ENCODE data around the gene PRPH2. TPM values are rescaled to one million over a fixed set of nuclear protein-coding genes. Genes with fewer than 3 reads are reported as not detected.
A peak's percentile ranks its signal among the peaks of the same experiment; 100 is the strongest.
"Not testable (repeated sequence)": the region's sequence is repeated elsewhere in the genome, so short reads cannot be mapped to it uniquely, and the experiment has no call there.

Gene PRPH2
- total RNA-seq, 1 donor from 2014 or later = 1.4 TPM

- DNase-seq (ENCODE audit: low spot score) = peak; percentile 15
Observed at GRCh38 chr6:42742116-42742894, 19.9 kb upstream of the PRPH2 start.

DNA sequence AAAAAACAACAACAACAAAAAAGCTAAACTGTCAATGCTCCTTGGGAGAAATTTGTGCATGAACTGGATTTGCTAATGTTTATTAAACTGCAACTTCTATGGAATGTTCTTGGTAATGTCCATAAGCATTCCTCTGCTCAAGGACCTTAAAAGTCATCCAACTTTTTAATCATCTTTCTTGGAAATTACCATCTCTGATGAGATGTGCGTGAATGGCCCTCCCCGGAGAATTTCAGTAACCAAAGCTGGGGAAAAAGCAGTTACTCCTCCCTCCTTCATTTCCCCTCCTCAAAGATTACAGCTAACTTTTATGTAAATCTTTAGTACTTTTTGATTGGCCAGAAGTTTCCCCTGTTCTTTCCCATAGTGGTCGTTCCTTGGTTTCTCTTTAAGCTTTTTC is 18.3 kb upstream of the PRPH2 start:
- no peak for DNase-seq (ENCODE audit: low spot score)

GRCh38 chr6:42735976-42736375 is 13.6 kb upstream of the PRPH2 start:
- DNase-seq (ENCODE audit: low spot score) = no peak

DNA sequence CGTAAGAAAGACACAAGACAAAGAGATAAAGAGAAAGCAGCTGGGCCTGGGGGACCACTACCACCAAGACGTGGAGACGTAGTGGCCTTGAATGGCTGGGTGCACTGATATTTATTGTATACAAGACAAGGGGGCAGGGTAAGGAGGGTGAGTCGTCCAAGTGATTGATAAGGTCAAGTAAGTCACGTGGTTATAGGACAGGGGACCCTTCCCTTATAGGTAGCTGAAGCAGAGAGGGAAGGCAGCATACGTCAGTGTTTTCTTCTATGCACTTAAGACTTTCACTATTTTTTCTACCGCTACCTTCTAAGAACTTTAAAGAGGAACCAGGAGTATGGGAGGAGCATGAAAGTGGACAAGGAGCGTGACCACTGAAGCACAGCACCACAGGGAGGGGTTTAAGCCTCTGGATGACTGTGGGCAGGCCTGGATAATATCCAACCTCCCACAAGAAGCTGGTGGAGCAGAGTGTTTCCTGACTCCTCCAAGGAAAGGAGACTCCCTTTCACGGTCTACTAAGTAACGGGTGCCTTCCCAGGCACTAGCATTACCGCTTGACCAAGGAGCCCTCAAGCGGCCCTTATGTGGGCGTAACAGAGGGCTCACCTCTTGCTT is 11.6 kb upstream of the PRPH2 start:
- not testable (repeated sequence) for DNase-seq (ENCODE audit: low spot score)

- no peak for DNase-seq (ENCODE audit: low spot score)
Observed at GRCh38 chr6:42729731-42730130, 7.3 kb upstream of the PRPH2 start.

- DNase-seq (ENCODE audit: low spot score) = no peak
Observed at GRCh38 chr6:42727627-42728026, 5.2 kb upstream of the PRPH2 start.

DNA sequence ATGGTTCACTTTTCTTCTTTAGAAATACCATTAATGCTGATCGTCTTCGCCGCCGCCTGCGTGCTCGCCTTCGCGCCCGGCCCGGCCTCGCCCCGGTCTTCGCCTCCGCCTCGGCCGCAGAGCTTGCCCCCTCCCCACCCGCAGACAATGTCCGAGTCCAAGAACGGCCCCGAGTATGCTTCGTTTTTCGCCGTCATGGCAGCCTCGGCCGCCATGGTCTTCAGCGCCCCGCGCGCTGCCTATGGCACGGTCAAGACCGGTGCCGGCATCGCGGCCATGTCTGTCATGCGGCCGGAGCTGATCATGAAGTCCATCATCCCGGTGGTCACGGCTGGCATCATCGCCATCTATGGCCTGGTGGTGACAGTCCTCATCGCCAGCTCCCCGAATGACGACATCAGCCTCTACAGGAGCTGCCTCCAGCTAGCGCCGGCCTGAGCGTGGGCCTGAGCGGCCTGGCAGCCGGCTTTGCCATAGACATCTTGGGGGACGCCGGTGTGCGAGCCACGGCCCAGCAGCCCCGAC is 4.8 kb upstream of the PRPH2 start:
- DNase-seq (ENCODE audit: low spot score) = peak; percentile 40

DNA sequence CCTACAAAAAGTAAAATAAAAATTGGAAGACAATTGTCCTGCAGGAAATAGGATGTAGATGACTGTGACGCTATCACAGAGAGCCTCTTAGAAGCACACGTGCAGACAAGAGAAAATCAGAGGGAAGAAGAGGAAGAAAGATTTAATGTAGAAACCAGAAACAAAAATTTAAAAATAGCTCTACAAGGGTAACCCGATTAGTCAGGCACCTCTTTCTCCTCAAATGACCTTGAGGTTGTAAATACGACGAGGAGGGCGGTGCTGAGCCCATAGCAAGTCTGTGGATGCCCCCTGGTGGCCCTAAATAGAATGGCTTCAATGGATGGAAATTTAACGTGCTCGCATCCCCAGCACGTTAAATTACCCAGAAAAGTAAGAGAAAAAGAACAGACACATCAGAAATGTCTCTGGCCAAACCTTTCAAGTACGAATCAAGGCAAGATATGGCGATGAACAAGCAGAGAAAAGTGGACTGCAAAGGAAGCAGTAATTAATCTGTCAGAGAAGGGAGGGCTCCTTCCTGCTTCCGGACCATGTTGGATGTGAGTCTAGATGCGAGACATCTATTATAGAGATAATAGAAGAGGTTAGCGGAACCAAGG is 4.2 kb upstream of the PRPH2 start:
- DNase-seq (ENCODE audit: low spot score) = peak; percentile 91

DNA sequence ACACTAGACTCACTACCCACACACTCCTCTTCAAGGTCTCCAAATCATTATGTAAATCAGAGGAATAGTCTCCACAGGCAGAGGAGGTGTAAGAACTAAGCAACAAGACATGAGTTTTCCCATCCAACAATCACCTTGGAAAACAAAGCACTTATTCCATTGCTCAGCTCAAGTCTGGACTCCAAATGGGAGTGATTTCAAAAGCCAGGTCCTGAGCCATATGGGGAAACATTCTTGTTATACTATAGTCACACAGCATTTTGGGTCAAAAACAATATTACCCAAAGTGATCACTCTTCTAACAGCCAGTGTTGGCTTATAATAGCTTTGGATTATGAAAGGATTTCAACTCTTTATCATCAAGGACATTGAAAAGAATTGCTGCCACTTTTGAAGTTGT is 3.6 kb upstream of the PRPH2 start:
- no peak for DNase-seq (ENCODE audit: low spot score)

DNA sequence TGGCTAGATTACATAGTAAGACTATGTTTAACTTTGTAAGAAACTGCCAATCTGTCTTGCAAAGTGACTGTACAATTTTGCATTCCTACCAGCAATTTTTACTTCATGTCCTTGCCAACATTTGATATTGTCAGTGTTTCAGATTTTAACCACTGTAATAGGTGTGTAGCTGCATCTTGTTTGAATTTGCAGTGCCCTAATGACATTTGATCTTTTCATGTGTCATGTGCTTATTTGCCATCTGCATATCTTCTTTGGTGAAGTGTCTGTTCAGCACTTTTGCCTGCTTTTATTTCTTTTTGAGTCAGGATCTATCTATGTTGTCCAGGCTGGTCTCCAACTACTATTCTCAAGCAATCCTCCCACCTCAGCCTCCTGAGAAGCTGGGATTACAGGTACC is 2.4 kb upstream of the PRPH2 start:
- DNase-seq (ENCODE audit: low spot score) = no peak

- no peak for DNase-seq (ENCODE audit: low spot score)
Observed at GRCh38 chr6:42720739-42721138, 1.7 kb downstream of the PRPH2 start.

DNA sequence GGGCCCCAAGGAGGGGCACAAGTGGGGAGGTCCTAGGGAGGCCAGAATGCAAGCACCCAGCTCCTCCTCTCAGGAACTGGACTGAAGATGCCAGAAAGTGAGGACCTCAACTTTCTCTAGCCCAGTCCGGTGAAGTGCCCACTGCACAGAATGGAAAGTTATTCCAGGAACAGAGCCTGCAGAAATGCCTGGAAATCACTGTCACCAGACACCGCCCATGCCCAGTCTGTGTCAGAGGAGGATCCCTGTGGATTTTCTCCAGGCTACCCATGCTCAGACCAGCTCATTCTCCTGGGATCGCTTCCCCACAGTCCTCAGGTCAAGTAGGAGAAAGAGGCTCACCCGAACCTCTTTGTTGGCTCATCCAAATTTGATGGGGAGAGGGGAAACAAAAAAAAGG is 6.5 kb downstream of the PRPH2 start:
- no peak for DNase-seq (ENCODE audit: low spot score)

DNA sequence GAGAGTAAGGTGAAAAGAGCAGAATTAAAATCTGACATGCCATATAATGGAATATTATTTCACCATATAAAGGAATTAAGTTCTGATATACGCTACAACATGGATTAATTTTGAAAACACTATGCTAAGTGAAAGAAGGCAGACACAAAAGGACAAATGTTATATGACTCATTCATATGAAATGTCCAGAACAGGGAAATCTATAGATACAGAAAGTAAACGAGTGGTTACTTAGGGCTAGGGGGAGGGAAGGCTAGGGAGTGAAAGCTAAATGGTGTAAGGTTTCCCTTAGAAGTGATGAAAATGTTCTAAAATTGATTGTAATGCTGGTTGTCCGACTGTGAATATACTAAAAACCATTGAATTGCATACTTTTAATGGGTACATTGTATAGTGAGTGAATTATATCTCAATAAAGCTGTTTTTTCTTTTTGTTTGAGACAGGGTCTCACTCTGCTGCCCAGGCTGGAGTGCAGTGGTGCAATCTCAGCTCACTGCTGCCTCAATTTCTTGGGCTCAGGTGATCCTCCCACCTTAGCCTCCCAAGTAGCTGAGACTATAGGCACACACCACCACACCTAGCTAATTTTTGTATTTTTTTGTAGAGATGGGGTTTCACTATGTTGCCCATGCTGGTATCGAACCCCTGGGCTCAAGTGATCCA is 8.2 kb downstream of the PRPH2 start:
- no peak for DNase-seq (ENCODE audit: low spot score)

DNA sequence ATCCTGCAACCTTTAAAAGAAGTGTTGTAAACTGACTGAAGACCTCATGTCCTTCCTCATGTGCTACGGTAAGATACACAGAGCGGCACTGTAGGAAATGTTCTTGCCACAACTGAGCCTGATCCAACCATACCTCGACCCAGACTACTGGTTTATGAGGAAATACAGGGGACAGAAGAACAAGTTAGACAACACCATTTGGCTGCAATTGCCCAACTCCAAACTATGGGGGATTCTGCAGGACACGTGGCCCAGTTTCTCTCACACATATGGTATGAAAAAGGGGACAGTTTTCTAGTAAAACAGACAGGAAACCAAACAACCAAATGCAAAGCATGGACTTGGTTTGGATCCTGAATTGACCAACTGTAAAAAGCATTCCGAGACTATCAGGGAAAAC is 10.5 kb downstream of the PRPH2 start:
- no peak for DNase-seq (ENCODE audit: low spot score)

- peak; percentile 17 for DNase-seq (ENCODE audit: low spot score)
Observed at GRCh38 chr6:42710316-42710715, 12.1 kb downstream of the PRPH2 start.

DNA sequence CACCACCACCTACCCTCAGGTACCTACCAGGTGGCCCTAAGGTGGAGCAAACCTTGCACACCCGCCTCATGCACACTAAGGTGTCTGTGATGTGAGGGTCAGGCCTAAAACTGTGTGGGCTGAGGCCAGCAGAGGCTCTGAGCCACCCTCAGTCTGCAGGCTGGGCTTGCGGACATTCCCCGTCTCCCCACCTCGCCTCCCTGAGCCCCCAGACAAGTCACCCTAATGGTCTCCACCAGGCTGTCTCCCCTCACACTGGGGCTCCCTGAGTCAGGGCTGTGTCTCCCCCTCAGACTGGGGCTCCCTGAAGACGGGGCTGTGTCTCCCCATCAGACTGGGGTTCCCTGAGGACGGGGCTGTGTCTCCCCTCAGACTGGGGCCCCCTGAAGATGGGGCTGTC is 12.5 kb downstream of the PRPH2 start:
- DNase-seq (ENCODE audit: low spot score) = no peak

DNA sequence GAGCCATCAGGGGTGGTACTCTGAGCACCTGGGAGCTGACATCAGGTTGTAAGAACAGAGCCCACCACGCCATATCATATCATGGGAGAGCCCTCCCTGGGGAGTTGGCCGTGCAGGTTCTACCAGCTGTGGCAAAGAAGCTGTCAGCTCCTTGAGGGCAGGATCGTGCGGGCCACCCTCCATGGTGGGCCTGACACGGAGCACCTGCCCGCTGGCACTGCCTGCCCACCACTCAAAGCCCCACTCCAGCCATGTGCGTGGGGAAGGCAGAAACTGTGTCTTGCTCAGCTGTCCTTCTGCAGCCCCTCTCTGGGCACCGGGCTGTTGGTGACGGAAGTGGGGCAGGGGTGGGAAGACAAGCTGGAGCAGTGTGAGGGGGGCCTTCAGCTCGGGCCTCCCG is 14.3 kb downstream of the PRPH2 start:
- no peak for DNase-seq (ENCODE audit: low spot score)

GRCh38 chr6:42707595-42707994 is 14.8 kb downstream of the PRPH2 start:
- no peak for DNase-seq (ENCODE audit: low spot score)

GRCh38 chr6:42704937-42705374 is 17.4 kb downstream of the PRPH2 start:
- DNase-seq (ENCODE audit: low spot score) = no peak

DNA sequence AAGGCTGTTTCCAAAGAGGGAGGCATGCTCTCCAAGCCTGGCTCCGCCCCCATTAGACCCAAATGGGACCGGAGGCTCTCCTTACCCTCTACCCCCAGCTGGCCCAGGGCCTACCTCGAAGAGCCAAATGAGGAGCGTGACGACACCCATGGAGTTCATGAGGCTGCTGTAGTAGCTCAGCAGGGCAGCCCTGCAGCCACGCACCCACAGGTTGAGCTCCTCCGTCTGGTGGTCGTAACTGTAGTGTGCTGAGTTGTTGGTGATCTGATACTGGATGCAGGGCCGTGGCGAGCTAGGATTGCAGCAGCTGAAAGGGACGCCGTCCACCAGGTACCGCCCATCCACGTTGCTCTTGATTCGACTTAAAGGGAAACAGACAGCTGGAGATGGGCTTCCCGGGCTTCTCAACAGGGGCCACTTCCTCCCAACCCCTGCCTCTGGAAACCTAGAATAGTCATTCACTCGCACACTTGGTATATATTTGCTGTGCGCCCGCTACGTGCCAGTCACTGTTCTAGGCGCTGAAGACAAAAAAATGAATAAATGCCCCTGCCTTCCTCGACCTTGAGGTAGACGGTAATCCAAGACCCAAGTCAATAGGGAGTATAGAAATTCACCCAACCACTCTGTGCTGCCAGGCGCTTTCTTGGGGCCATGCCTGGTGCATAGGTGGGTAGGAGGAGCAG is 18.0 kb downstream of the PRPH2 start:
- peak; percentile 88 for DNase-seq (ENCODE audit: low spot score)

- DNase-seq (ENCODE audit: low spot score) = not testable (repeated sequence)
Observed at GRCh38 chr6:42702786-42703185, 19.6 kb downstream of the PRPH2 start.

DNA sequence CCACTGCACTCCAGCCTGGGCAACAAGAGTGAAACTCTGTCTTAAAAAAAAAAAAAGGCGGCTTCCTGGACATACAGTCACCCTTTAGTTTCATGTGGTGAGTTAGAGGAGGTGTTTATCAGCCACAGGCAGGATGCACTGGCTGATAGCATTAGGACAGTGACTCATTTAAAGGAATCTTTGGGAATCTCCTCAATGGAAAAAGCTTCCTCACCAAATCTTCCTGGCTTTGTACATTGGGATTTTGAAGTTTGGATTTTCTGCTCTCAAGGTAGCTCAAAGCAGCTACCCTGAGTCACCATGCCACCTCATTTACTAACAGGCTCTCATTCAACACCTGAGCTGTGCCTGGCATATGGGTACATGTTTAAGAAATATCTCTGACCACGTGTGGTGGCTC is 20.2 kb downstream of the PRPH2 start:
- DNase-seq (ENCODE audit: low spot score) = peak; percentile 35
